WTC11 (cell line): ENCODE data around the gene ESPN.

Experiments used
- ETV6 ChIP-seq: sonication (generic); formaldehyde crosslinking; IDR thresholded peaks from 2 replicates; pipeline ENCODE4 v1.8.1; 2022; ENCODE audit warnings: mild to moderate bottlenecking, missing genetic modification reagents
- FOXJ3 ChIP-seq: sonication (generic); formaldehyde crosslinking; IDR thresholded peaks from 2 replicates; pipeline ENCODE4 v1.9.0; 2021; ENCODE audit warnings: missing genetic modification reagents, mild to moderate bottlenecking, borderline replicate concordance
- FOXP1 ChIP-seq: sonication (generic); formaldehyde crosslinking; IDR thresholded peaks from 2 replicates; pipeline ENCODE4 v1.8.0; 2022; ENCODE audit warnings: missing genetic modification reagents, mild to moderate bottlenecking, moderate library complexity, borderline replicate concordance
- NR2C2 ChIP-seq: sonication (generic); formaldehyde crosslinking; IDR thresholded peaks from 2 replicates; pipeline ENCODE4 v1.8.0; 2022; ENCODE audit warnings: mild to moderate bottlenecking, missing genetic modification reagents
- RELA ChIP-seq: sonication (generic); formaldehyde crosslinking; IDR thresholded peaks from 2 replicates; pipeline ENCODE4 v1.8.1; 2022; ENCODE audit warnings: missing genetic modification reagents, mild to moderate bottlenecking, borderline replicate concordance
- SP1 ChIP-seq: sonication (generic); formaldehyde crosslinking; conservative IDR thresholded peaks from 2 replicates; pipeline ENCODE4 v1.8.1; 2022; ENCODE audit warnings: missing genetic modification reagents
- ZNF121 ChIP-seq: sonication (generic); formaldehyde crosslinking; IDR thresholded peaks from 2 replicates; pipeline ENCODE4 v1.8.0; 2023; ENCODE audit warnings: missing genetic modification reagents
- TF ChIP-seq, protein P1 (sequence below): fragments of 200-600 bp; IDR thresholded peaks from 2 replicates; pipeline ENCODE4 v1.8.0; 2022; ENCODE audit warnings: antibody characterized with exemption
- TF ChIP-seq, protein P2 (sequence below): sonication (generic); formaldehyde crosslinking; IDR thresholded peaks from 2 replicates; pipeline ENCODE4 v1.8.1; 2023; ENCODE audit warnings: mild to moderate bottlenecking, missing genetic modification reagents, moderate library complexity
- TF ChIP-seq, protein P3 (sequence below): sonication (generic); formaldehyde crosslinking; IDR thresholded peaks from 2 replicates; pipeline ENCODE4 v1.8.0; 2023; ENCODE audit warnings: missing genetic modification reagents, mild to moderate bottlenecking, borderline replicate concordance
- TF ChIP-seq, protein P4 (sequence below): sonication (generic); formaldehyde crosslinking; IDR thresholded peaks from 2 replicates; pipeline ENCODE4 v1.8.0; 2023; ENCODE audit warnings: missing genetic modification reagents

DNA sequence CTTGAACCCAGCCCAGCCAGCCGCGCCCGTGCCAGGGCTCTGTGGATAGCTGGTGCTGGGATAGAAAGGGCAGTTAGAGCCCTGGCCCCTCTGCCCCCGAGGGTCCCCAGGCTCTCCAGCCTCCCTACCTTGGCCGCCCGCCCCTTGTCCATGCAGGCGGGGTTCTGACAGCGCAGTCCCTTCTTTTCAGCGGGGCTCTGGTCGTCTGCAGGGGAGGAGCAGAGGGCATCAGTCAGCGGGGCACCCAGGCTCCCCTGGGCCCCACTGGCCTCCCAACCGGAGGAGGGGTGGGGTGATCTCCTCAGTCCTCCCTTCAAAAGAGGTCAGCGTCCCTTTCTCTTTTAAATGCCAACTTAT is 71.8 kb downstream of the ESPN start:
- TF ChIP-seq, protein P1, sequence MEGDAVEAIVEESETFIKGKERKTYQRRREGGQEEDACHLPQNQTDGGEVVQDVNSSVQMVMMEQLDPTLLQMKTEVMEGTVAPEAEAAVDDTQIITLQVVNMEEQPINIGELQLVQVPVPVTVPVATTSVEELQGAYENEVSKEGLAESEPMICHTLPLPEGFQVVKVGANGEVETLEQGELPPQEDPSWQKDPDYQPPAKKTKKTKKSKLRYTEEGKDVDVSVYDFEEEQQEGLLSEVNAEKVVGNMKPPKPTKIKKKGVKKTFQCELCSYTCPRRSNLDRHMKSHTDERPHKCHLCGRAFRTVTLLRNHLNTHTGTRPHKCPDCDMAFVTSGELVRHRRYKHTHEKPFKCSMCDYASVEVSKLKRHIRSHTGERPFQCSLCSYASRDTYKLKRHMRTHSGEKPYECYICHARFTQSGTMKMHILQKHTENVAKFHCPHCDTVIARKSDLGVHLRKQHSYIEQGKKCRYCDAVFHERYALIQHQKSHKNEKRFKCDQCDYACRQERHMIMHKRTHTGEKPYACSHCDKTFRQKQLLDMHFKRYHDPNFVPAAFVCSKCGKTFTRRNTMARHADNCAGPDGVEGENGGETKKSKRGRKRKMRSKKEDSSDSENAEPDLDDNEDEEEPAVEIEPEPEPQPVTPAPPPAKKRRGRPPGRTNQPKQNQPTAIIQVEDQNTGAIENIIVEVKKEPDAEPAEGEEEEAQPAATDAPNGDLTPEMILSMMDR, result no peak
- TF ChIP-seq NR2C2 (CRISPR knock-in tag) (no peak), SP1 (CRISPR knock-in tag) (no peak), RELA (CRISPR knock-in tag) (no peak), FOXP1 (no peak), ZNF121 (CRISPR knock-in tag) (no peak), ETV6 (no peak), FOXJ3 (CRISPR knock-in tag) (no peak)
- TF ChIP-seq, protein P2, sequence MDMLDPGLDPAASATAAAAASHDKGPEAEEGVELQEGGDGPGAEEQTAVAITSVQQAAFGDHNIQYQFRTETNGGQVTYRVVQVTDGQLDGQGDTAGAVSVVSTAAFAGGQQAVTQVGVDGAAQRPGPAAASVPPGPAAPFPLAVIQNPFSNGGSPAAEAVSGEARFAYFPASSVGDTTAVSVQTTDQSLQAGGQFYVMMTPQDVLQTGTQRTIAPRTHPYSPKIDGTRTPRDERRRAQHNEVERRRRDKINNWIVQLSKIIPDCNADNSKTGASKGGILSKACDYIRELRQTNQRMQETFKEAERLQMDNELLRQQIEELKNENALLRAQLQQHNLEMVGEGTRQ, result no peak
- TF ChIP-seq, protein P3, sequence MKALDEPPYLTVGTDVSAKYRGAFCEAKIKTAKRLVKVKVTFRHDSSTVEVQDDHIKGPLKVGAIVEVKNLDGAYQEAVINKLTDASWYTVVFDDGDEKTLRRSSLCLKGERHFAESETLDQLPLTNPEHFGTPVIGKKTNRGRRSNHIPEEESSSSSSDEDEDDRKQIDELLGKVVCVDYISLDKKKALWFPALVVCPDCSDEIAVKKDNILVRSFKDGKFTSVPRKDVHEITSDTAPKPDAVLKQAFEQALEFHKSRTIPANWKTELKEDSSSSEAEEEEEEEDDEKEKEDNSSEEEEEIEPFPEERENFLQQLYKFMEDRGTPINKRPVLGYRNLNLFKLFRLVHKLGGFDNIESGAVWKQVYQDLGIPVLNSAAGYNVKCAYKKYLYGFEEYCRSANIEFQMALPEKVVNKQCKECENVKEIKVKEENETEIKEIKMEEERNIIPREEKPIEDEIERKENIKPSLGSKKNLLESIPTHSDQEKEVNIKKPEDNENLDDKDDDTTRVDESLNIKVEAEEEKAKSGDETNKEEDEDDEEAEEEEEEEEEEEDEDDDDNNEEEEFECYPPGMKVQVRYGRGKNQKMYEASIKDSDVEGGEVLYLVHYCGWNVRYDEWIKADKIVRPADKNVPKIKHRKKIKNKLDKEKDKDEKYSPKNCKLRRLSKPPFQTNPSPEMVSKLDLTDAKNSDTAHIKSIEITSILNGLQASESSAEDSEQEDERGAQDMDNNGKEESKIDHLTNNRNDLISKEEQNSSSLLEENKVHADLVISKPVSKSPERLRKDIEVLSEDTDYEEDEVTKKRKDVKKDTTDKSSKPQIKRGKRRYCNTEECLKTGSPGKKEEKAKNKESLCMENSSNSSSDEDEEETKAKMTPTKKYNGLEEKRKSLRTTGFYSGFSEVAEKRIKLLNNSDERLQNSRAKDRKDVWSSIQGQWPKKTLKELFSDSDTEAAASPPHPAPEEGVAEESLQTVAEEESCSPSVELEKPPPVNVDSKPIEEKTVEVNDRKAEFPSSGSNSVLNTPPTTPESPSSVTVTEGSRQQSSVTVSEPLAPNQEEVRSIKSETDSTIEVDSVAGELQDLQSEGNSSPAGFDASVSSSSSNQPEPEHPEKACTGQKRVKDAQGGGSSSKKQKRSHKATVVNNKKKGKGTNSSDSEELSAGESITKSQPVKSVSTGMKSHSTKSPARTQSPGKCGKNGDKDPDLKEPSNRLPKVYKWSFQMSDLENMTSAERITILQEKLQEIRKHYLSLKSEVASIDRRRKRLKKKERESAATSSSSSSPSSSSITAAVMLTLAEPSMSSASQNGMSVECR (CRISPR knock-in tag), result no peak
- TF ChIP-seq, protein P4, sequence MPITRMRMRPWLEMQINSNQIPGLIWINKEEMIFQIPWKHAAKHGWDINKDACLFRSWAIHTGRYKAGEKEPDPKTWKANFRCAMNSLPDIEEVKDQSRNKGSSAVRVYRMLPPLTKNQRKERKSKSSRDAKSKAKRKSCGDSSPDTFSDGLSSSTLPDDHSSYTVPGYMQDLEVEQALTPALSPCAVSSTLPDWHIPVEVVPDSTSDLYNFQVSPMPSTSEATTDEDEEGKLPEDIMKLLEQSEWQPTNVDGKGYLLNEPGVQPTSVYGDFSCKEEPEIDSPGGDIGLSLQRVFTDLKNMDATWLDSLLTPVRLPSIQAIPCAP, result no peak
